ENCODE measurements around the gene TNFSF13B. TPM values are rescaled to one million over a fixed set of nuclear protein-coding genes. Genes with fewer than 3 reads are reported as not detected.

The TNFSF13B gene
- total and polyA plus RNA-seq, 10 of the 15 experiments (the other 5 are each of a cell fraction or from before 2014, with no cell fraction given), result 11.0 to 64.2 (median 17.0) TPM

DNA sequence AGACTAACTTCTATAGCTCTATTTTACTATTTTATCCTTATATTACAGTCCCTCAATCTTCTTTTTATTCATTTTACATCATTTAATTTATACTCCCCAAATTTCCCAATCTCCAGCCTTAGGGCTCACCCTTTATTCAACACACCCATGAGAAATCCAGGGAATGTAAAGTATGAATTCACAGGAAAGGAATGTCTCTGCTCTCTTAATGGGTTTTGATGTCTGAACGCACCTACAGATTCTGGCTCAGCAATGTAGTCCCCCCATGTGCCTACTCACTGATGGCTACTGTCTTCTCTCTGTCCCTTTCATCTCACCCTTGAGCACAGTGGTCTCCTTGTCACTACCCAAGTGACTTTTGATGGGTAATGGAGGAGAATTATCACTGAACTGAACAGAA, 32.8 kb downstream of the TNFSF13B start:
- no peaks in the 10 kb centered on the region for H3K9me3 ChIP-seq (replicated peaks; ENCODE audit: control insufficient read depth, insufficient read depth, low read length)
- no peaks in the 10 kb centered on the region for H4K20me1 ChIP-seq (ENCODE audit: control insufficient read depth, insufficient read depth)
- no peaks in the 10 kb centered on the region for H3K79me2 ChIP-seq (ENCODE audit: control insufficient read depth, insufficient read depth, low read length)
- POLR2A ChIA-PET, result no interaction called here
- no peak overlapping the region for H2AFZ ChIP-seq (ENCODE audit: control insufficient read depth, low read depth, low read length)
- no peak for FAIRE-seq
- in situ Hi-C loops (cut with MboI), result no loop called here
- DNase-seq (ENCODE audit: low read depth, low spot score), result no peak
- no peaks in the 10 kb centered on the region; a peak in 1 of 4 replicates for H3K36me3 ChIP-seq (ENCODE audit: control insufficient read depth in 2 of 2, insufficient read depth in 2 of 2, low read length in 1 of 2)
- no peak for ATAC-seq
- H3K4me2 ChIP-seq (ENCODE audit: control insufficient read depth, insufficient read depth), result no peak overlapping the region
- no peak overlapping the region for H3K4me3 ChIP-seq
- WGBS (ENCODE audit: insufficient coverage, insufficient replicate concordance, low lambda C conversion rate, missing lambda C conversion rate), result 100% methylated on average over 1 of the region's 1 CpG
- no peaks in the 10 kb centered on the region for H3K4me1 ChIP-seq (ENCODE audit: control insufficient read depth, insufficient read depth, low read length)
- SMC1A ChIA-PET (ENCODE audit: uncharacterized antibody, unreplicated experiment), result no interaction called here
- H3K27ac ChIP-seq (ENCODE audit: control insufficient read depth, insufficient read depth), result no peak overlapping the region
- no TSS peak for BruUV-seq (replicated peaks)
- intact Hi-C loops (cut with micrococcal nuclease; ENCODE audit: unreplicated experiment), result no loop called here
- TF ChIP-seq BACH1 (IDR thresholded peaks at IDR 0.05; ENCODE audit: borderline replicate concordance) (no peak), FOS (IDR thresholded peaks at IDR 0.05; ENCODE audit: borderline replicate concordance, extremely low read depth, insufficient read length) (no peak), ASH2L (IDR thresholded peaks at IDR 0.05; ENCODE audit: borderline replicate concordance, low read depth) (no peak), SRF (IDR thresholded peaks at IDR 0.05; ENCODE audit: low read depth in 2 of 2, low read length in 2 of 2) (no peak), CREB1 (IDR thresholded peaks at IDR 0.05; ENCODE audit: low read depth) (no peak), SPI1 (IDR thresholded peaks at IDR 0.05; ENCODE audit: borderline replicate concordance, insufficient read depth, low read depth, low read length) (no peak), YBX1 (IDR thresholded peaks at IDR 0.05) (no peak), BCL11A (IDR thresholded peaks at IDR 0.05; ENCODE audit: low read depth, low read length) (no peak), IKZF2 (IDR thresholded peaks at IDR 0.05) (no peak), RAD51 (IDR thresholded peaks at IDR 0.05) (no peak), GABPA (IDR thresholded peaks at IDR 0.05; ENCODE audit: low read depth) (no peak), CBX3 (IDR thresholded peaks at IDR 0.05; ENCODE audit: borderline replicate concordance, low read depth) (no peak), KAT2A (conservative IDR thresholded peaks at IDR 0.05; ENCODE audit: control insufficient read depth, low read depth, low read length) (no peak), STAT1 (conservative IDR thresholded peaks at IDR 0.05) (no peak), SP1 (IDR thresholded peaks at IDR 0.05; ENCODE audit: low read depth, low read length) (no peak)
- TF ChIP-seq, protein P1, sequence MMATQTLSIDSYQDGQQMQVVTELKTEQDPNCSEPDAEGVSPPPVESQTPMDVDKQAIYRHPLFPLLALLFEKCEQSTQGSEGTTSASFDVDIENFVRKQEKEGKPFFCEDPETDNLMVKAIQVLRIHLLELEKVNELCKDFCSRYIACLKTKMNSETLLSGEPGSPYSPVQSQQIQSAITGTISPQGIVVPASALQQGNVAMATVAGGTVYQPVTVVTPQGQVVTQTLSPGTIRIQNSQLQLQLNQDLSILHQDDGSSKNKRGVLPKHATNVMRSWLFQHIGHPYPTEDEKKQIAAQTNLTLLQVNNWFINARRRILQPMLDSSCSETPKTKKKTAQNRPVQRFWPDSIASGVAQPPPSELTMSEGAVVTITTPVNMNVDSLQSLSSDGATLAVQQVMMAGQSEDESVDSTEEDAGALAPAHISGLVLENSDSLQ (IDR thresholded peaks at IDR 0.05), result no peak
- CTCF ChIA-PET, result no interaction called here
- RAD21 ChIA-PET (ENCODE audit: unreplicated experiment), result no interaction called here
- H3K9ac ChIP-seq (ENCODE audit: control insufficient read depth, insufficient read depth, low read length), result no peak overlapping the region
- H3K27me3 ChIP-seq (replicated peaks in 1 of 2; ENCODE audit: control insufficient read depth in 2 of 2, insufficient read depth in 2 of 2, low read length in 1 of 2), result no peaks in the 10 kb centered on the region

All from GM12878 (cell line).